GM19240 (cell line): ENCODE measurements around the gene GLIS1.

ENCODE experiments used
- DNase-seq: peaks from one replicate; pipeline ENCODE4 v3.0.0; 2011; ENCODE audit warnings: low spot score; ENCODE audit not compliant: insufficient read length

The GLIS1 gene

GRCh38 chr1:53495633-53496345, 243.2 kb downstream of the GLIS1 start:
- no peak for DNase-seq

DNA sequence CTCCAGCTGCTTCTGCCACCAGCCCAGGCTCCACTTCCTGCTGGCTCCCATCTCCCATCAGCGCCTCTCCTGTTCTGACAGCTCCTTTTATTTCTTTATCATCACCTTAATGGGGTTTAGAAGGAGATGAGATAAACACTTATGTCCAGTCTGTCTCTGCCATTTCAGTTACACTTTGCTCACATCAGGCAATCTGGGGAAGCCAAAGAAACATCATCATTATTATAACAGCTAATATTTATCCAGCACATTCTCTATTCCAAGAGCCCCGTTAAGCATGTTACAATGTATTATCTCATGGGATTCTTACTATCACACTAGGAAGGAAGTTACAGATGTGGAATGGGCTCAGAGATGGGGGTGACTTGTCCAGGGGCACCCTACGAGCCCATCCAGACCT, 248.6 kb downstream of the GLIS1 start:
- no peak for DNase-seq

DNA sequence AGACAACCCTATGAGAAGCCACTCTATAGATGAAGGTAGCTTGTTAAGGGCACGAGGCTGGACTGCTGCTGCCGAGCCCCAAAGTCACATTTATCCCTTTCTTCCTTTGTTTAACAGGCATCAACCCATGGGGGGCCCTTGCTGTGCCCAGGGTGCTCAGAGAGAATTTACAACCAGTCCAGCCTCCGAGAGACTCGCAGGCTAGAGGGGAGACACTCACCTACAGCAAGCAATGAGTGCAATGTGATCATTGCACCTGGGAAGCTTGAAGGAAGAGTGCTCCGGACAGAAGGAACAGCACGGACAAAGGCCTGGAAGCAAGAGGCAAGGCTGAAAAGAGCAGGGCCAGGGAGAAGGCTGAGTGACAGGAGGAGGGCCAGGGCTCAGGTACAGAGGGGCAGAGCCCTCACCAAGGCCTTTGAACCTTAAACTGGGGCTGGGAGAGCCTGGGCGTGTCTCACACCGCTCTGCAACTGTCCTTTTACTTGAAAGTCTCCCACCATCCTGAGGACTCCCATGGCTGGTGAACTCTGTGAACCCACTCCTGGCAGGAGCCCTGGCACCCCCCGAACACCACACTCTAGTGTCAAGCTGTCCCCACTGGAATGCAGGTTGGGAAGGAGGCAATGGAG, 252.5 kb downstream of the GLIS1 start:
- DNase-seq: no peak

DNA sequence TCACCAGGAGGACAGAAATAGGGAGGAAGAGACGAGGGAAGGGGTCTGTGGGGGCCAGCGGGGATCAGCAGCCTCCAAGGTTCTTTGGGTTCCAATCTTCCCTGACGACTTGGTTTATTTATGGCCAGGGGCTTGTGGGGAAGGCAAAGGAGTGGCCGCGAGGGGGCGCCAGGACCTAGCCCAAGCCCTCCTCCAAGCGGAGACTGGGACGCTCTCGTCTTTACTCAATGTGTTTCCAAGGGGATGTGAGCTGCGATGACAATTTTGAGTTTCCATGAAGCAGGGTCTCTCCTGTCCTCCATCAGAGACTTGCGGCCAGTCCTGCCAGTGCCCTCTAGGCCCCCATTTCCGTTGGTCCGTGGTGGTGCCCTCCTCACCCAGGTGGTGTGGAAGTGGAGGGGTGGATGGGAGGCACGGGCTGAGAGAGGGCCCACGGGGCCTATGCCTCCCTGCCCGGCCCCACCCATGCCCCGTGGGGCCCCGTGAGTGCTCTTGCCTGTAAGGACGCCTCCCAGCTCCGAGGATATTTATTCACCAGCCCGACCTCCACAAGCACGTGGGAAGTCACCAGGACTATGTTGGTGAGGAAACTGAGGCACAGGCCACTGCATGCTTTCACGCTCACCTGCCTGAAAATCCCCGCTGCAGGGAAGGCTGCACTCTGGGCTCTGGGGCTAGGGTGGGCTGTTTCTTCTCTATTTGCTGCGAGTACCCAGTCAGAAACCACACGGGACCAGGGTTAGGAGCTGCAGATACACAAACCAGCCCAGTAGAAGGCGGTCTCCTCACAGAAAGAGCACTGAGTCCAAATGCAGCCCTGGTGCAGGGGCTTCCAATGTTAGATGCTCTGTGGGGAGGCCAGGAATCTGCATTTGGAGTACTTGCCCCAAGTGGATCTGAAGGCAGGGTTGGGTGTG, 253.2 kb downstream of the GLIS1 start:
- DNase-seq: peak; percentile 50

DNA sequence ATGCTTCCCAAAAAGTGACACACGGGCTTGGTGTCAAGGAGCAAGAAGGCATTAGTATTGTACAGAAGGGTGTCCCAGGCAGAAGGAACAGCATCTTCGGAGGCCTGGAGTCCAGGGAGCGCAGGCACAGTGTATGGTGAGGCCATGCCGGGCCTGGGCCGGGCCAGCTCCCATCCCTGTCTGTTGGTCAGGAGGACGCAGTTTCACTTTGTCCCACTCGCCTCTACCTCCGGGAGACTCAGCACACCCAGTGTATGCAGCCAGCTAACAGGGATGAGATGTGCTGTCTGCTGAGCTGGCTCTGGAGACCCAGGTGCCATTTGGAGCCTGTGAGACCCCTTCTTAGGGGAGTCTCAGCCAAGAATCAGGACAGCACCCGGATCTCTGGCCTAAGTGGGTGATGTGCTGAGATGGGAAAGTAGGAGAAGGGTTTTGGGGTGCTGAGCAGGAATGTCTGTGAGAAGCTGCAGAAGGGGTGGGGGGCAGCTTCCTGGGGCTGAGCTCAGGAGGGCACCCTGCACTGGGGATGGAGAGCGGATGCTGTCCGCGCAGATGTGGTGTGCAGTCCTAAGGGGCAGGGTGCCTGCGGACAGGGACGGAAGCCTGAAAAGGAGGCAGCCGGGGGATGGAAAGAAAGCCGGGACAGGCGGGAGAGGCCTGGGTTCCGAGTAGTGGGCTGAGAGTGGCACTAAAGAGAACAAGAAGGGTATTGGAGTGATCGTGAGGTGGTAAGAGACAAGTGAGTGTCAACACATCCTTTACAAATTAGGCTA, 254.1 kb downstream of the GLIS1 start:
- no peak for DNase-seq

DNA sequence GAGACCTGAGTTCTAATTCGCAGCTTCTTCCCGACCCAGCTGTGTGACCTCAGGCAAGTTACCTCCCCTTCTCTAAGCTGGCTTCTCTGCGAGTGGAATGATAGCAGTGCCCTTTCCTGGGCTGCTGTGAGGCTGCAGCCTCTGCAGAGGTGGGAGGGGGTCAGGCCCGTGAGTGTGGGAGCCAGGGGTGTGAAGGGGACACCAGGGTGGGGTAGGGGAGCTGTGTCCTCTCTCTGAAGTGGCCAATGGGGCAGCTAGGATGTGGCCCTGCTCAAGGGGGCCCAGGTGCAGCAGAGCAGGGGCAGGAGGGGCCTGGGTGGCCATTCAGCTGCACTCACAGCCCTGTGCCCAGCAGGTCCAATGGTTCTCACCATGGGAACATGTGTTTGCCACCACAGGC, 255.3 kb downstream of the GLIS1 start:
- DNase-seq: no peak

- no peak for DNase-seq
Measured at GRCh38 chr1:53483170-53483569, 255.8 kb downstream of the GLIS1 start.

GRCh38 chr1:53482441-53483153, 256.4 kb downstream of the GLIS1 start:
- DNase-seq: no peak

DNA sequence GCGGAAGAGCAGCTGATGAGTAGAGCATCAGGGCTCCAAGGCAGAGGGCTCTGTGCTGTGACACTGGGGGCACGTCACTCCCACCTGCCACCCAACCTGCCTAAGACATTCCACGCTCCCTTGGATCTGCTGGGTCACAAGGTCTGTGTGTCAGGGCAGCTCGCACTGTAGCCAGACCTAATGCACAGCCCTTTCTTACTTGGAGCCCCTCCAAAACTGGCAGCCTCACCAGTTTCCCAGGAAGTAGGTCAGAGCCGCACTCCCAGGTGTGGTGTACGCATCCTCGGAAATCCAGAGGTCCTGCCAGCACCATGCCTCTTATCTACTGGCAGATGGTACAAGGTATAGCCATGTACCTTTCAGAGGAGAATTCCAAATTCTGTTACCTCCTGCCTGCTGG, 257.5 kb downstream of the GLIS1 start:
- no peak for DNase-seq

GRCh38 chr1:53480678-53481077, 258.3 kb downstream of the GLIS1 start:
- DNase-seq: no peak

- DNase-seq: no peak
Measured at GRCh38 chr1:53478502-53478818, 260.5 kb downstream of the GLIS1 start.

DNA sequence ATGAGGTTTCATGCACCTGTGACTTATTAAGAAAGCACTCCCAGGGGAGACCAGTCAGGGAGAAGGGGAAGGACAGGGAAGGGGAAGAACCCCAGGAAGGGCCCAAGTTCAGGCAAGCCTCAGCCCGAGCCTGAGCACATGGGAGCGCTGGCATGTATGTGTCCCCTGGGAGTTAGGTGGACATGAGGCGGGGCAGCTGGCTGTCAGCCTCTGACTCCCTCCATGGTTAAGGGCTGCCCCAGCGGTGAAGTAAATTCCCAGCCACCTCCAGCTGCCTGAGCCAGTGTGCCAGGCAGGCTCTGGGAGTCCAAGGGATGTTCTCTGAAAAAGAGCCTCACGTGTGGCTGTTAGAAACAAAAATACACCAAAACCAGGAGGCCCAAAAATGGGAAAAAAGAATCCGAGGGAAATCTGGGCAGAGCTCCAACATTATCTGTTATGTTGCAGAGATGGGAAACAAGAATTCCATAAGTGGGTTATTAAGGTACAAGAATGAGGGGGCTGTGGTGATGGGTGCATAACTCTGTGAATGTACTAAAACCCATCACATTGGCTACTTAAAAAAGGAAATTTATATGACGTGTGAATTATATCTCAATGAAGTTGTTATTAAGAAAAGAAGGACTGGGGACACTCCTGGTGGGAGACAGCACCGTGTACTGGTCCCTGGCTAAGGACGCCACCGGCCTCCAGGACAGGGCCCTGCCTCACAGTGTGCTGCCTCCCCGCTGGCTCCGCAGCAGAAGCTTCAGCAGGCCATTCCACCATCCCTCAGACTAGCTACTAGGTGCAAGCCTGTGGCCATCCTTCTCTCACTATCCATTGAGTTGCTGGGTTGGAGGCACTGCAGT, 261.1 kb downstream of the GLIS1 start:
- DNase-seq: no peak

- no peak for DNase-seq
Measured at GRCh38 chr1:53476579-53476978, 262.4 kb downstream of the GLIS1 start.

DNA sequence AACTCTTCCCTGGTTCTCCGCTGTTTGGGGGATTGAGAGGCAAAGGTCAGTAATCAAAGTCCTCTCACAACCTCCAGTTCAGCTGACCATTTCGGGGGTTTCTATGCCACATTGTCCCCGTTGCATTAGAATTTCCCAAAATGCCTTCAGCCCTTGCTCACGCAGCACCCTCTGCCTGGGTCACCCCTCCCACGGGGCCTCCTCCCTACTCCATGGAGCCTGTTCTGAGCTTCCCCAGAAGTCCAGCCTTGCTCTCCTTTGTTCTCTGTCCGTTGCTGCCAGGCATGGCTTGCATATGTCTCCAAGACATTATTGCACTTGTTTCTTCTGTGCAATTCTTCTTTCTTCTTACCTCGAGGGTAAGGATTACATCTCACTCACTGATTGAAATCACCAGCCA, 263.3 kb downstream of the GLIS1 start:
- no peak for DNase-seq

GRCh38 chr1:53473463-53473862, 265.5 kb downstream of the GLIS1 start:
- no peak for DNase-seq

DNA sequence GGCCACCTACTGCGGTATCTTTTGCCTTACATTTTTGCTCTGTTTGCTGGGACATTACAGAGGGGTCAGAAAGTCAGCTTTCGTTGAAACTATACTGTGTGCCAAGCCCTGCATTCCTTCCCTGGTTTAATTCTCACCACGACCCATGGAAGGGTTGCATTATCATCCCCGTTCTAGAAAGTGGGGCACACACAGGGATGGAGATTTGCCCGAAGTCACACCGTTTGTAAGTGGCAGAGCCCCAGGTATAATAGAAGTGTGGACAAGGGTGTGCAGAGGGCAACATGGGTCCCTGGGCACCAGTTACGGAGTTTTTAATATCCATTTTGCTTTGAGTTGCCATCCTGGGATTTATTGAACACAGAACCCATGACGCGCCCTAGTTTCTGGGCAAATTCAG, 268.0 kb downstream of the GLIS1 start:
- no peak for DNase-seq

DNA sequence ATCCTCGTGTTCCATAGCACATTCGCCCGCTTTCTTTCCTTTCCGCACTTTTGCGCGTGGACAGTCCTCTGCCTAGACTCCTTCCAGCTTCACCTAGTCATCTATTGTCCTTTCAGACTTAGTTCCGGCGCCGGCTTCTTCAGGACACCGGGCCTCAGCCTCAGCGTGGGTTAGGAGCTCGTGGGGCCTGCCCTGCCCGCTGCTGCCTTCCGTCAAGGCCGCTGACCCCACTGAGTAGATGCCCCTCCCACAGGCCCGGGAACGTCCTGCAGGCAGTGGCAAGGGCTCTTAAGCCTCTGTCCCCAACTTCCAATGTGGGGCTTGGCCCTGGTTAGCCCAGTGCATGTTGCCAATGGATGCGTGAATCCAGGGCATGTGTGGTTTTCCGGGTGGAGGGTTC, 268.4 kb downstream of the GLIS1 start:
- no peak for DNase-seq

DNA sequence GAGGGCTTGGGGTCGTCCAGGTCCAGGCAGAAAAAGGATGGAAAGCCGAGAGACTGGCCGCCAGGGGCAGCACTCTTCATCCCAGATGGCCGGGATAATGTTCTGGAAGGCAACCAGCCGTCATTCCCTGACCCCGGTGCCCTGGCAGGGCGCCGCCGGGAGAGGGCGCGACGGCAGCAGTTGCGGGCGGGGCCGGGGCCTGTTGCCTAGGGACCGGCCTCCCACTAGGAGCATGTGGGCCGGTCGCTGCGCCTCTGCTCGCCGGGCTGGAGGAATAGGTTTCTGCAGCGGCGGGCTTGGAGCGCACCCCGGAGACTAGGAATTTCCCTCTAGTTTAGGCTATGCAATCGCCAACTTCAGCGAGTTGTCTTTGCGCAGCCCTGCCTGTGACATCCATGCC, 268.8 kb downstream of the GLIS1 start:
- DNase-seq: no peak

DNA sequence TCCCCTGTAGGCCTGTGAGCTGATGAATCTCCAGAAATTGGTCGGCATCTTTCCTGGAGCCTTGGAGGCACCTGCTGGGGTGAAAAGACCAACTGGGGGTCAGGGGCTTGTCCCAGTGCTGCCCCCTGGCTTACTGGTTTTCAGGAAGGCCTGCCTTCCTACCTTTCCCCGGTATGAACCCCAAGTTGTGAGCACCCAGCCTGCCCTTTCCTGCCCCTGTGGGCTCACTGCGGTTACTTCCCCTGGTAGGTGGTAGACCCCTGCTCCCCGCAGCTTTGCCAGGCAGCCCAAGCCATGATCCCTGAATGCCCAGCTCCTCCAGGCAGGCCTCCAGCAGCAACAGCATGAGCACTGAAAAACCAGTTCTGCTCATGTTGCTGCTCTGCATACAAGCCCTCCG, 269.6 kb downstream of the GLIS1 start:
- no peak for DNase-seq

DNA sequence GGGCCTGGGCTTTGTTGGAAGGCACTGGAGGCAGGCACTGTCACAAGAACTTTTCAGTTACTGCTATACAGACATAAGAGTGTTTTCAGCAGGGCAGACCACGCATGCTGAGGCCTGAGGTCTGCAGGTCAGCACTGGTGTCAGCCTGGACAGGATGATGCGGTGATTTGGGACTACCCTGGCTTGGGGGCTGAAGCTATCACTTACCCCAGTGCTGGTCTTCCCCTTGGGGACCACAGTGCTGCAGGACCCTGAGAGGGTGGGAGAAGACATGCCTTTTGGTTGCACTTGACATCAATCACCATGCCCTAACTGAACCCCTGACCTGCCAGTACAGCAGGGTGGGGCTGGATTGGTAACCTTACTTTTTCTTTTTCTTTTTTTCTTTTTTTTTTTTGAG, 270.6 kb downstream of the GLIS1 start:
- no peak for DNase-seq
